K562 (cell line): ENCODE data around the gene RYK. TPM values are rescaled to one million over a fixed set of nuclear protein-coding genes. Genes with fewer than 3 reads are reported as not detected.
A peak's percentile ranks its signal among the peaks of the same experiment; 100 is the strongest.

Experiments used
- ATAC-seq: fragments of 200-7000 bp; cut with Tn5 transposase; 3 replicates; pipeline ENCODE4 v1.9.1; 2020; ENCODE audit warnings: moderate library complexity
- BruUV-seq: library from RNA; stranded (reverse); fragments of 400-500 nt; replicated peaks from 2 replicates; lab custom pipeline; 2021; lab: Mats Ljungman, UMichigan
- CTCF ChIA-PET: fragments of 300-600 bp; formaldehyde crosslinking; extraction: SDS; loops from one replicate; lab custom pipeline; 2021; ENCODE audit warnings: low intra/inter-chr PET ratio; lab: Yijun Ruan, JAX
- POLR2A ChIA-PET: fragments of 300-600, 350-650 bp; sonication (Branson Sonifier 250); formaldehyde crosslinking; extraction: SDS; loops from one replicate; lab custom pipeline; 2021; ENCODE audit warnings: antibody characterized with exemption, inconsistent platforms; lab: Yijun Ruan, JAX
- DNase-seq, 4 experiments: peaks; one replicate each; pipeline versions ENCODE4 v3.0.0 to v3.0.0-alpha.2; 2011 to 2018; ENCODE audit warnings: low spot score in 3 of 4, mixed read lengths in 3 of 4; ENCODE audit errors: extremely low read depth in 1 of 4
- FAIRE-seq: peaks from 2 replicates; lab custom pipeline; 2011; peaks lifted over from hg19 to GRCh38; lab: Jason Lieb, UNC
- H2AFZ ChIP-seq: 2 replicates; pipeline ENCODE4 v1.6.0; 2011; ENCODE audit warnings: low read depth, low read length, control low read depth, inconsistent platforms
- H3K27ac ChIP-seq: fragments of 200-600 bp; 3 replicates; pipeline ENCODE4 v1.8.0; 2011; ENCODE audit warnings: low read depth, mild to moderate bottlenecking, control low read depth, inconsistent platforms, low read length, moderate library complexity, mixed read lengths; ENCODE audit errors: extremely low read depth
- H3K27me3 ChIP-seq, 2 experiments: fragments of 300-600 bp in 1 of 2; 2 replicates in 1 of 2; 3 replicates in 1 of 2; pipeline versions ENCODE4 v1.6.0 to v1.8.0; 2011; ENCODE audit warnings: inconsistent platforms in 2 of 2, low read length in 2 of 2, mild to moderate bottlenecking in 1 of 2, mixed read lengths in 1 of 2, moderate library complexity in 1 of 2; ENCODE audit not compliant: control insufficient read depth in 2 of 2, insufficient read depth in 2 of 2
- H3K36me3 ChIP-seq: fragments of 300-600 bp; 3 replicates; pipeline ENCODE4 v1.8.0; 2011; ENCODE audit warnings: mild to moderate bottlenecking, low read length, inconsistent platforms; ENCODE audit not compliant: control insufficient read depth, insufficient read depth
- H3K4me1 ChIP-seq, 2 experiments: fragments of 200-600 bp in 1 of 2; replicated peaks in 1 of 2; 2 replicates in 1 of 2; 3 replicates in 1 of 2; pipeline versions ENCODE4 v1.5.1 to v1.8.0; 2011; ENCODE audit warnings: inconsistent platforms in 2 of 2, low read length in 2 of 2, mild to moderate bottlenecking in 1 of 2, mixed read lengths in 1 of 2, moderate library complexity in 1 of 2; ENCODE audit not compliant: control insufficient read depth in 2 of 2, insufficient read depth in 2 of 2
- H3K4me2 ChIP-seq: 2 replicates; pipeline ENCODE4 v1.6.1; 2011; ENCODE audit warnings: low read length, control low read depth, inconsistent platforms, mixed read lengths; ENCODE audit not compliant: insufficient read depth
- H3K4me3 ChIP-seq: fragments of 200-600 bp; sonication (generic), shearing (Covaris generic); 2 replicates; pipeline ENCODE4 v1.5.1; 2016; ENCODE audit warnings: control low read depth, inconsistent platforms
- H3K79me2 ChIP-seq: fragments of 200-600 bp; 3 replicates; pipeline ENCODE4 v1.8.0; 2011; ENCODE audit warnings: low read length, inconsistent platforms; ENCODE audit not compliant: control insufficient read depth, insufficient read depth
- H3K9ac ChIP-seq, 2 experiments: 2 replicates each; pipeline versions ENCODE4 v1.6.0 to v1.6.1; 2011; ENCODE audit warnings: low read depth in 2 of 2, low read length in 2 of 2, control low read depth in 1 of 2, inconsistent platforms in 1 of 2, mild to moderate bottlenecking in 1 of 2, mixed read lengths in 1 of 2; ENCODE audit not compliant: insufficient read depth in 1 of 2
- H3K9me1 ChIP-seq: one replicate; pipeline ENCODE4 v1.6.0; 2011; ENCODE audit warnings: inconsistent platforms, mild to moderate bottlenecking, low read length, moderate library complexity; ENCODE audit not compliant: control insufficient read depth, insufficient read depth
- H3K9me3 ChIP-seq: replicated peaks from 2 replicates; pipeline ENCODE4 v1.5.1; 2011; ENCODE audit warnings: low read depth, low read length, inconsistent platforms; ENCODE audit not compliant: control insufficient read depth, insufficient read depth
- H4K20me1 ChIP-seq: replicated peaks from 2 replicates; pipeline ENCODE4 v1.6.1; 2011; ENCODE audit warnings: low read length, inconsistent platforms, mixed read lengths; ENCODE audit not compliant: control insufficient read depth, insufficient read depth
- BDP1 ChIP-seq: IDR thresholded peaks from 3 replicates; pipeline ENCODE4 v1.6.1; 2011; ENCODE audit not compliant: insufficient read length, insufficient read depth
- CBX1 ChIP-seq: sonication (generic); IDR thresholded peaks from 2 replicates; pipeline ENCODE4 v1.6.1; 2016; ENCODE audit warnings: antibody characterized with exemption, low read depth, mild to moderate bottlenecking
- CREBBP ChIP-seq: IDR thresholded peaks from one replicate; pipeline ENCODE4 v1.6.1; 2012; ENCODE audit warnings: low read depth, mild to moderate bottlenecking, control low read depth, inconsistent platforms, low read length
- HLTF ChIP-seq: fragments of 450-650 bp; IDR thresholded peaks from 2 replicates; pipeline ENCODE4 v1.6.1; 2016
- ILK ChIP-seq: fragments of 450-650 bp; IDR thresholded peaks from 2 replicates; pipeline ENCODE4 v1.6.1; 2016; ENCODE audit warnings: missing genetic modification characterization, low read depth, mild to moderate bottlenecking, missing compliant biosample characterization, moderate library complexity, borderline replicate concordance
- MCM2 ChIP-seq: fragments of 450-650 bp; IDR thresholded peaks from 2 replicates; pipeline ENCODE4 v1.6.1; 2017; ENCODE audit warnings: low read depth, mild to moderate bottlenecking
- MTA1 ChIP-seq: fragments of 450-650 bp; IDR thresholded peaks from 2 replicates; pipeline ENCODE4 v1.6.1; 2017; ENCODE audit warnings: borderline replicate concordance
- MTF1 ChIP-seq: fragments of 250-450 bp; sonication (Bioruptor Pico); IDR thresholded peaks from 2 replicates; pipeline ENCODE4 v1.9.0; 2021; ENCODE audit warnings: moderate library complexity, mild to moderate bottlenecking, inconsistent platforms, borderline replicate concordance
- PHF20 ChIP-seq: fragments of 450-650 bp; IDR thresholded peaks from 2 replicates; pipeline ENCODE4 v1.6.1; 2018; ENCODE audit not compliant: partially characterized antibody
- PURB ChIP-seq: sonication (generic); formaldehyde crosslinking; IDR thresholded peaks from 2 replicates; pipeline ENCODE4 v1.9.0; 2021; ENCODE audit warnings: low read depth, mild to moderate bottlenecking, missing genetic modification reagents
- SRF ChIP-seq, 2 experiments: fragments of 250-450, 450-650 bp in 1 of 2; sonication (Bioruptor Pico) in 1 of 2; sonication (generic) in 1 of 2; formaldehyde crosslinking; IDR thresholded peaks; 2 replicates each; pipeline versions ENCODE4 v1.5.0 to v1.5.1; 2020 to 2022; ENCODE audit warnings: mild to moderate bottlenecking in 1 of 2, missing genetic modification reagents in 1 of 2
- TCF7 ChIP-seq: sonication (generic); IDR thresholded peaks from 2 replicates; pipeline ENCODE4 v1.6.1; 2016; ENCODE audit warnings: antibody characterized with exemption, borderline replicate concordance
- ZFX ChIP-seq: sonication (generic); formaldehyde crosslinking; IDR thresholded peaks from 2 replicates; pipeline ENCODE4 v1.8.0; 2022; ENCODE audit warnings: mild to moderate bottlenecking, missing genetic modification reagents, moderate library complexity
- ZNF175 ChIP-seq: fragments of 200-800 bp; sonication (Bioruptor generic); IDR thresholded peaks from 2 replicates; pipeline ENCODE4 v1.6.1; 2016; ENCODE audit warnings: low read depth, mild to moderate bottlenecking, missing genetic modification characterization, missing compliant biosample characterization
- ZNF197 ChIP-seq: fragments of 200-800 bp; sonication (Bioruptor generic); IDR thresholded peaks from 2 replicates; pipeline ENCODE4 v1.6.1; 2016; ENCODE audit warnings: low read depth, missing genetic modification characterization, missing compliant biosample characterization
- ZNF75A ChIP-seq: fragments of 450-650 bp; formaldehyde crosslinking; IDR thresholded peaks from 2 replicates; pipeline ENCODE4 v1.4.0; 2020; ENCODE audit warnings: mild to moderate bottlenecking
- ZNF780A ChIP-seq: fragments of 250-450 bp; sonication (Bioruptor Pico); IDR thresholded peaks from 2 replicates; pipeline ENCODE4 v1.5.0; 2021; ENCODE audit warnings: mild to moderate bottlenecking
- ZNF79 ChIP-seq: fragments of 250-450 bp; sonication (Bioruptor Pico); IDR thresholded peaks from 2 replicates; pipeline ENCODE4 v1.4.0; 2020; ENCODE audit warnings: low read depth, mild to moderate bottlenecking, moderate library complexity
- WGBS: fragments of 100-300 bp; shearing (Covaris generic); methylation state at CpG from one replicate; pipeline ENCODE4 v1.1.6; 2016; ENCODE audit warnings: low coverage, mixed read lengths; ENCODE audit not compliant: insufficient coverage; ENCODE audit errors: missing lambda C conversion rate; 5-methylcytosine and 5-hydroxymethylcytosine counted together
- in situ Hi-C: fragments of 300-500 bp; cut with MboI; formaldehyde crosslinking; loops from 4 replicates; pipeline ENCODE4 v1.15.0; 2018; ENCODE audit warnings: inconsistent platforms, mixed read lengths
- intact Hi-C: fragments of 100-400 bp; cut with micrococcal nuclease; formaldehyde crosslinking; loops from 2 replicates; pipeline ENCODE4 v1.14.2; 2022
- polyA plus RNA-seq, 8 experiments: library from polyadenylated mRNA; depleted of rRNA in 4 of 8; stranded (reverse) in 5 of 8; unstranded in 3 of 8; fragments of >200 nt; fragmentation: Nextera tagmentation in 2 of 8; fragmentation: Illumina TruSeq in 1 of 8; extraction: Ambion mirVana in 2 of 8; extraction: Trizol in 1 of 8; gene quantifications; 2 replicates each; pipeline versions ENCODE4 v1.2.1 to v1.2.3, GENCODE V29; 2011 to 2014; ENCODE audit warnings: inconsistent platforms in 1 of 8, missing spikeins in 1 of 8
- total RNA-seq, 7 experiments: library from RNA; depleted of rRNA in 6 of 7; stranded (reverse); fragments of >200 nt in 6 of 7; fragmentation: Illumina TruSeq in 2 of 7; extraction: Trizol in 2 of 7; gene quantifications; 2 replicates each; pipeline versions ENCODE4 v1.2.1 to v1.2.3, GENCODE V29; 2011 to 2021; ENCODE audit warnings: low replicate concordance in 1 of 7

The RYK gene
- total and polyA plus RNA-seq, 9 of the 15 experiments (the other 6 are each of a cell fraction or from before 2014, with no cell fraction given) = 4.2 to 29.5 (median 16.6) TPM

DNA sequence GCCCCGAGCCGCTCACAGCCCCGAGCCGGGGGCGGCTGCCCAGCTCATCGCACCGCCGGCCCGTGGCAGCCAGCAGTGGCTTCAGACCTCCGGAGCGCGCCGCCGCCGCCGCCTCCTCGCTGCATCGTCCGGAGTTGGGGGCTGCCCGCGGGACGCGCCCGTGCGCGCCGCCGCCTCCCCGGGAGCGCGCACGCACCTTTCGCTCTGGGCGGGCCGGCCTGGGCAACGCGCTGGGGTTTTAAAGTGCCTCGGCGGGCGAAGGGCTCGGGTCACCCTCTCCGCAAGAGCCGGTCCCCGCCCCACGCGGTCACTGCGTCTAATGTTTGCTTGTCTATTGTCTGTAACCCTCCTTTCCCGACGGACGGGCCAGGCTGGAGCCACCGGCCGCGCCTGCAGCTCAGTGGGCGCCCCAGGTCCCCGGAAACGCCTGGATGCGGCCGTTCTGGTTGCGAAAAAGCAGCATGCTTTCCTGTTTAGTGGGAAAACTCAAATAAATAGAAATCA, at the start of gene RYK (continued):
- no peak for TF ChIP-seq CREBBP

DNA sequence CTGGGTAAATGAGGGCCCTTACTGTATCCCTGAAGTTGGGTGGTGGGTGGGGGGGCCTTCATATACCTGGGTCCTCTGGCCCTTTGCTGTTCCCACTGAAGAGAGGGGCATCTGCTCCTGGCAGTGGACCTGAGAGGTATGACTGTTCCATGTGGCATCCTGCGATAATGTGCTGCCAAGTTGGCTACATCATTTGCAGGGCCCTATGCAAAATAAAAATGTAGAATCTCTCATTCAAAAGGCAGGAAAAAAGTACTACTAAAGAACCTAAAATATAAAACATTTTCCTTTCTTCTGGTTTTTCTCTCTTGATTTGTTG, 49.2 kb upstream of the RYK start:
- no peak for DNase-seq
- CTCF ChIA-PET = interaction anchor here (0.9 kb wide), 1 partner anchor 87 kb away, joined by 5 read pairs; no protein-coding TSS in a partner anchor
- intact Hi-C loops (loop anchor here (1.0 to 10.0 kb wide), 3 partner anchors 43 to 365 kb away; no protein-coding TSS in a partner anchor), in situ Hi-C loops (no loop called here)
- Histone ChIP-seq H3K4me3 (no peak overlapping the region), H4K20me1 (no peaks in the 10 kb centered on the region), H3K9ac (no peak overlapping the region), H3K9me3 (no peaks in the 10 kb centered on the region), H3K27me3 (no peaks in the 10 kb centered on the region; a peak in 2 of 5 replicates), H3K9me1 (no peaks in the 10 kb centered on the region), H3K36me3 (no peaks in the 10 kb centered on the region), H3K27ac (no peak overlapping the region), H3K79me2 (no peaks in the 10 kb centered on the region), H2AFZ (0 out of 2 replicates have a peak overlapping the region, but pooled peaks have one; percentile 44), H3K4me1 (no peaks in the 10 kb centered on the region), H3K4me2 (no peak overlapping the region)
- TF ChIP-seq HLTF (no peak), BDP1 (no peak), SRF (CRISPR knock-in tag; IDR thresholded peaks at IDR 0.05) (no peak), ZNF197 (CRISPR knock-in tag) (no peak), ILK (no peak), TCF7 (no peak), PHF20 (no peak), PURB (CRISPR knock-in tag) (no peak), CBX1 (no peak), ZNF175 (CRISPR knock-in tag) (no peak), ZNF79 (CRISPR knock-in tag) (no peak), MTA1 (no peak), MTF1 (no peak), ZFX (CRISPR knock-in tag) (no peak), ZNF75A (CRISPR knock-in tag) (no peak), MCM2 (no peak), ZNF780A (no peak)
- WGBS = 11% methylated on average over 1 of the region's 1 CpG
- FAIRE-seq = no peak
- no peak for ATAC-seq
- POLR2A ChIA-PET = interaction anchor here (0.6 kb wide), 1 partner anchor 186 kb away, joined by 3 read pairs; no protein-coding TSS in a partner anchor
- BruUV-seq = no TSS peak
